Measurements from ENCODE around the gene APBB2.
A peak's percentile ranks its signal among the peaks of the same experiment; 100 is the strongest.
"Not testable (repeated sequence)": the region's sequence is repeated elsewhere in the genome, so short reads cannot be mapped to it uniquely, and the experiment has no call there.

APBB2 gene

GRCh38 chr4:40938337-40938736 lies 276.0 kb downstream of the APBB2 start:
- no peak for DNase-seq (ENCODE audit: low read depth in 2 of 2)

- no peak for DNase-seq (ENCODE audit: low read depth in 2 of 2)
Measured at GRCh38 chr4:40937140-40937725, 277.1 kb downstream of the APBB2 start.

- no peak for DNase-seq (ENCODE audit: low read depth in 2 of 2)
Measured at GRCh38 chr4:40934676-40935075, 279.7 kb downstream of the APBB2 start.

GRCh38 chr4:40933272-40934053 lies 280.9 kb downstream of the APBB2 start:
- DNase-seq (ENCODE audit: low read depth in 2 of 2): no peak

- no peak for DNase-seq (ENCODE audit: low read depth in 2 of 2)
Measured at GRCh38 chr4:40931841-40932240, 282.5 kb downstream of the APBB2 start.

GRCh38 chr4:40931238-40931637 lies 283.1 kb downstream of the APBB2 start:
- DNase-seq (ENCODE audit: low read depth in 2 of 2): no peak

GRCh38 chr4:40927074-40927473 lies 287.3 kb downstream of the APBB2 start:
- DNase-seq (ENCODE audit: low read depth in 2 of 2): no peak

GRCh38 chr4:40924793-40925117 lies 289.6 kb downstream of the APBB2 start:
- DNase-seq (ENCODE audit: low read depth in 2 of 2): no peak

- peak in 1 of 2 donors; percentile 28 for DNase-seq (ENCODE audit: low read depth in 2 of 2)
Measured at GRCh38 chr4:40924096-40924792, 290.1 kb downstream of the APBB2 start.

- DNase-seq (ENCODE audit: low read depth in 2 of 2): no peak
Measured at GRCh38 chr4:40923316-40924095, 290.8 kb downstream of the APBB2 start.

- DNase-seq (ENCODE audit: low read depth in 2 of 2): not testable (repeated sequence)
Measured at GRCh38 chr4:40919976-40920375, 294.4 kb downstream of the APBB2 start.

- no peak for DNase-seq (ENCODE audit: low read depth in 2 of 2)
Measured at GRCh38 chr4:40918330-40918729, 296.0 kb downstream of the APBB2 start.

GRCh38 chr4:40916880-40917279 lies 297.5 kb downstream of the APBB2 start:
- DNase-seq (ENCODE audit: low read depth in 2 of 2): no peak

- no peak for DNase-seq (ENCODE audit: low read depth in 2 of 2)
Measured at GRCh38 chr4:40916218-40916555, 298.2 kb downstream of the APBB2 start.

- DNase-seq (ENCODE audit: low read depth in 2 of 2): no peak
Measured at GRCh38 chr4:40915318-40916217, 298.8 kb downstream of the APBB2 start.

GRCh38 chr4:40912460-40913184 lies 301.7 kb downstream of the APBB2 start:
- DNase-seq (ENCODE audit: low read depth in 2 of 2): no peak

- no peak for DNase-seq (ENCODE audit: low read depth in 2 of 2)
Measured at GRCh38 chr4:40910706-40911105, 303.6 kb downstream of the APBB2 start.

GRCh38 chr4:40909363-40909876 lies 304.9 kb downstream of the APBB2 start:
- DNase-seq (ENCODE audit: low read depth in 2 of 2): peak in 1 of 2 donors; percentile 12

- DNase-seq (ENCODE audit: low read depth in 2 of 2): peak; percentile 6 to 24
Measured at GRCh38 chr4:40908702-40909362, 305.5 kb downstream of the APBB2 start.

GRCh38 chr4:40908297-40908696 lies 306.0 kb downstream of the APBB2 start:
- no peak for DNase-seq (ENCODE audit: low read depth in 2 of 2)

Measured in stimulated activated CD8-positive, alpha-beta memory T cell treated with anti-CD3 and anti-CD28 coated beads, Interleukin-15, amount 100 ng/mL, for 4 hours (primary cell).